NCI-H2029 treated with DMSO at 0.1 percent for 48 hours (cell line): ENCODE measurements around the gene PITRM1.
"Not testable (repeated sequence)": the region's sequence is repeated elsewhere in the genome, so short reads cannot be mapped to it uniquely, and the experiment has no call there.

ENCODE experiments used
- DNase-seq: peaks from one replicate; lab custom pipeline; 2025; lab: John Stamatoyannopoulos, UW

The PITRM1 gene

GRCh38 chr10:3122034-3122433, 50.5 kb downstream of the PITRM1 start:
- DNase-seq, result no peak

GRCh38 chr10:3119796-3120459, 52.7 kb downstream of the PITRM1 start:
- no peak for DNase-seq

- DNase-seq, result no peak
Observed at GRCh38 chr10:3118641-3119091, 53.9 kb downstream of the PITRM1 start.

GRCh38 chr10:3117486-3117885, 55.1 kb downstream of the PITRM1 start:
- no peak for DNase-seq

GRCh38 chr10:3116508-3117100, 56.0 kb downstream of the PITRM1 start:
- DNase-seq, result no peak

- no peak for DNase-seq
Observed at GRCh38 chr10:3115685-3116084, 56.9 kb downstream of the PITRM1 start.

GRCh38 chr10:3113343-3113720, 59.2 kb downstream of the PITRM1 start:
- no peak for DNase-seq

GRCh38 chr10:3111621-3112163, 60.9 kb downstream of the PITRM1 start:
- DNase-seq, result no peak

- no peak for DNase-seq
Observed at GRCh38 chr10:3110782-3111620, 61.6 kb downstream of the PITRM1 start.

- no peak for DNase-seq
Observed at GRCh38 chr10:3109633-3110032, 62.9 kb downstream of the PITRM1 start.

GRCh38 chr10:3109196-3109595, 63.4 kb downstream of the PITRM1 start:
- DNase-seq, result no peak

- DNase-seq, result no peak
Observed at GRCh38 chr10:3108575-3109105, 63.9 kb downstream of the PITRM1 start.

GRCh38 chr10:3108033-3108432, 64.5 kb downstream of the PITRM1 start:
- DNase-seq, result no peak

- no peak for DNase-seq
Observed at GRCh38 chr10:3107426-3107961, 65.1 kb downstream of the PITRM1 start.

- DNase-seq, result no peak
Observed at GRCh38 chr10:3106928-3107425, 65.6 kb downstream of the PITRM1 start.

GRCh38 chr10:3106328-3106727, 66.3 kb downstream of the PITRM1 start:
- not testable (repeated sequence) for DNase-seq

- no peak for DNase-seq
Observed at GRCh38 chr10:3105905-3106304, 66.7 kb downstream of the PITRM1 start.

GRCh38 chr10:3105166-3105565, 67.4 kb downstream of the PITRM1 start:
- DNase-seq, result no peak

- DNase-seq, result no peak
Observed at GRCh38 chr10:3104251-3104918, 68.2 kb downstream of the PITRM1 start.

- DNase-seq, result no peak
Observed at GRCh38 chr10:3103646-3104045, 68.9 kb downstream of the PITRM1 start.

GRCh38 chr10:3102720-3103427, 69.7 kb downstream of the PITRM1 start:
- peak; percentile 92 for DNase-seq
